NCI-H69 (cell line): ENCODE results near the gene TTYH3.
A peak's percentile ranks its signal among the peaks of the same experiment; 100 is the strongest.
"Not testable (repeated sequence)": the region's sequence is repeated elsewhere in the genome, so short reads cannot be mapped to it uniquely, and the experiment has no call there.

Experiments
- DNase-seq: peaks from one replicate; lab custom pipeline; 2025; lab: John Stamatoyannopoulos, UW

Gene TTYH3, protein sequence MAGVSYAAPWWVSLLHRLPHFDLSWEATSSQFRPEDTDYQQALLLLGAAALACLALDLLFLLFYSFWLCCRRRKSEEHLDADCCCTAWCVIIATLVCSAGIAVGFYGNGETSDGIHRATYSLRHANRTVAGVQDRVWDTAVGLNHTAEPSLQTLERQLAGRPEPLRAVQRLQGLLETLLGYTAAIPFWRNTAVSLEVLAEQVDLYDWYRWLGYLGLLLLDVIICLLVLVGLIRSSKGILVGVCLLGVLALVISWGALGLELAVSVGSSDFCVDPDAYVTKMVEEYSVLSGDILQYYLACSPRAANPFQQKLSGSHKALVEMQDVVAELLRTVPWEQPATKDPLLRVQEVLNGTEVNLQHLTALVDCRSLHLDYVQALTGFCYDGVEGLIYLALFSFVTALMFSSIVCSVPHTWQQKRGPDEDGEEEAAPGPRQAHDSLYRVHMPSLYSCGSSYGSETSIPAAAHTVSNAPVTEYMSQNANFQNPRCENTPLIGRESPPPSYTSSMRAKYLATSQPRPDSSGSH

DNA sequence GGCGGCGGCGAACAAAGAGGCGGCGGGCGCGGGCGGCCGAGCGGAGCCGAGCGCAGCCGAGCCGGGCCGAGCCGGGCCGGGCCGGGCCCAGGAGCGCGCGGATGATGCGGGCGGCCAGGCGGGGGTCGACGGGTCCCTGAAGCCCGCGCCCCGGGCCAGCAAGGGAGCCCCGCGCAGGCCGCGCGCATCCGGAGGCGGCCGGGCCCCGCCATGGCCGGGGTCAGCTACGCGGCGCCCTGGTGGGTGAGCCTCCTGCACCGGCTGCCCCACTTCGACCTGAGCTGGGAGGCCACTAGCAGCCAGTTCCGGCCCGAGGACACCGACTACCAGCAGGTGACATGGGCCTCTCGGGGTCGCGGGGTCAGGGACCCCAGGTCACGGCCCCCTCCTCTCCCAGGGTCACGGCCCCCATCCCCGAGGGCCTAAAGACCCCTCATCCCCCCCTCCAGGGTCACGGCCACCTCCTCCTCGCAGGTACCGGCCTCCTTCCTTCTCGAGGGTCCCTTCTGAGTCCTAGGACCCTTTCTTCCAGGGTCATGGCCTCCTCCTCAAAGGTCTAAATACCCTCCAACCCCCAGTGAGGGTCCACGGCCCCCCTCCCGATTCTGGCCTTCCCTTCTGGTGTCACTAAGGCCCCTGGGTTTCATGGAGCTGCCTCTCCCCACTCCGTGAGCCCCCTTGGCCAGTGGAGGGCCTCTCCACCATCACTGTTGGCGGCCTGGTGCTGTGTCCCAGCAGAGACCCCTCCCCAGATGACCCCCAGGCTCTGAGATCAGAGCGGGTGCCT, at the start of gene TTYH3:
Gene TTYH3 (plus strand): TSS at position 41 of the 787 bp plus-strand sequence. CDS start 170 bp downstream, at position 211.
- no peak for DNase-seq

DNA sequence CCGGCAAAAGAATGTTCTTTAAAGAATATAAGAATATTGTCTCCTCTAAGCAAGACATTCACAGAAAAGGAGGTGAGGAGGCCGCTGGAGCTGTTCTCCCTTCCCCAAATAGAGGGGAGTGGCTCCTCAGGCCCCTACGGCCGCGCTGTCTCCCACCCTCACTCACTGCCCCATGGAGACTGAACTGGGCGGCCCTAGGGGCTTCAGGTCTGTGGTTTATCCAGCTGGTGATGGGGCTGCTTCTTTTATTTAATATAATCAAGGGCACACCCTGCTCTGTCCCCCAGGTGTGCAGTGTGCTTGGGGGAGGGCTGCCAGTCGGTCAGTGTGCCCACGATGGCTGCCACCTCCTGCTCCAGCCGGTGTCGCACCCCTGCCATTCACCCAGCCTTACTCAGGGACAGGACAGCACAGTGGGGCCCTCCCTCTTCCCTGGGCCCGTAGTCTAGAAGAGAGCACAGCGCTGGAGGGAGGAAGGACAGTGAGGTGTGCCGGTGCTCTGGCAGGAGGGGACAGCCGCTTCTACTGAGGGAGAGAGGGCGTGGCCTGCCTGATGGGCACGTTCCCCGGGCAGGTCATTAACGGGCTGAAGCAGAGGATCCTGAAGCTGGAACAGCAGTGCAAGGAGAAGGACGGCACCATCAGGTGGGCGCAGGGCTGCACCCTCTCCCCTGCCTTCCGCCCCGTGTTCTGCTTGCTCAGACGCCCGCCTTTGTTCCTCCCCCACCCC, 49.6 kb upstream of the TTYH3 start:
- peak; percentile 44 for DNase-seq

DNA sequence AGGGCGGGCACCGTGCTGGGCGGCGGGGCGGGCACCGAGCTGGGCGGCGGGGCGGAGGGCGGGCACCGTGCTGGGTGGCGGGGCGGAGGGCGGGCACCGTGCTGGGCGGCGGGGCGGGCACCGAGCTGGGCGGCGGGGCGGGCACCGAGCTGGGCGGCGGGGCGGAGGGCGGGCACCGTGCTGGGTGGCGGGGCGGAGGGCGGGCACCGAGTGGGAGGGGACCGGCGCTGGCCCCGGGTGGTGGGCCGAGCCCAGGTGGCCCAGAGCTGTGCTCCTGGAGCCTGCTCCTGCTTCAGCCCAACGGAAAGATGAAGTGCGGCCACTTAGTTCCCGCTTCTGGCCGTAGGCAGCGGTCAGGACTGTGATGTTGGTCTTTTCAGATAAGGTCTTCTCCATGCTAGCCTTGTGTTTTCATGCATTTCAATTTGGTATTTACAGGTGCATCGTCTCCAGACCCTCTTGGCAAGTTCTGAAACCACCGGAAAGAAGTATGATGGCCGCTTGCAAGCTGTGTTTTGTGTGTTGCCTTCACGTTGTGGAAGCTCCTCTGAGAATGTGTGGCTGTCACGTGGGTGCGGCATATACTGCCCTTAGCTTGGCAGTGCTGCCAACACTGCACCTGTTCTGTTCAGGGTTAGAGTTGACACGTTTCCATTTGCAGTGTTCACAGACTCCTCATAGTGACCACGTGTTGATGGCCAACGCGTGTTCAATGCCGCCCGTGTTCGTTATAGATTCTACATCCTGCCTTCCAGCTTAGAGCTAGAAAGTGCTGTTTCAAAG, 47.8 kb upstream of the TTYH3 start:
- peak; percentile 68 for DNase-seq

DNA sequence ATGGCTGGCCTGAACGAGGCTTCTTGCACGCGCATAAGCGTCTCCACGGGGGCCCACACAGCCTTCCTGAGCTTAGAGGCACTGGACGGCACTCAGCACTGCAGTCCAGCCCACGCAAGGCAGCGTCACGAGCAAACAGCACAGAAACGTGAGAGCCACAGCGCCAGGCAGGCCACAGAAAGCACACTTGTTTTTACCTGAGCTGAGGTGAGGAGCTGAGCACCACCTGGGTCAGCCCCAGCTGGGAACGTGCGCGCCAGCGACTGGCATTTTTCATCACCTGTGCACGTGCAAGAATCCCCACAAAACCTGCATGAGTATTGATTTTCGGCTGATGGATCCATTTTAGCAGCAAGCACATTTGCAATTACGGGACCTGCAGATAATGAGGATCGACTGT, 46.3 kb upstream of the TTYH3 start:
- no peak for DNase-seq

DNA sequence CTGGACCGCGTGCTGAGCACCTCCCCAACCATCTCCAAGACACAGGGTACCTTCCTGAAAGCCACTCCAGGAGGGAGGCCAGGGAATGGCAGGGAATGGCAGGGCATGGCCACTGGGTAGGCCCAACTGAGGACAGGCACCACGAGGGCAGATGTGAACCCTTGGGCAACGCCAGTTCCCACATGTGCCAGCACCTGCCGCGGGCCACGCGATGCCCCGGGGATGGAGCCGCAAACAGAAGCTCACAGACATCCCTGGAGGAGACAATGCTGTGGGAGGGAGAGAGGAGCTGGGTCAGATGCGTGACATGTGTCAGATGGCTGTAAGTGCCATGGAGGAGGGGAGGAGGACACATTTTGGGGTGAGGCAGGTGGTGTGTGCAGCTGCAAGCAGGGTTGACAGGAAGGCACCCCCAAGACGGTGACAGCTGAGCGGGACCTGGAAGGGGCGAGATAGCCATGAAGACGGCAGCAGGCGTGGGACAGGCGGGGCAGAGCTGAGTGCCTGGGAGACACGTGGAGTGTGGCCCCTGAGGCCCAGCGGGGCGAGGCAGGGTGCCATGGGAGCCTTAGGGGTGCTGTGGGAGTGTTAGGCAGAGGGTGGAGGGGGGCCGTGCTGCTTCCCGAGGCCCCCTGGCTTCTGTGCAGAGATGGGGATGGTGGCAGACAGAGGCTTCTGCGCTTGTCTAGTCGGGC, 45.3 kb upstream of the TTYH3 start:
- DNase-seq = no peak

DNA sequence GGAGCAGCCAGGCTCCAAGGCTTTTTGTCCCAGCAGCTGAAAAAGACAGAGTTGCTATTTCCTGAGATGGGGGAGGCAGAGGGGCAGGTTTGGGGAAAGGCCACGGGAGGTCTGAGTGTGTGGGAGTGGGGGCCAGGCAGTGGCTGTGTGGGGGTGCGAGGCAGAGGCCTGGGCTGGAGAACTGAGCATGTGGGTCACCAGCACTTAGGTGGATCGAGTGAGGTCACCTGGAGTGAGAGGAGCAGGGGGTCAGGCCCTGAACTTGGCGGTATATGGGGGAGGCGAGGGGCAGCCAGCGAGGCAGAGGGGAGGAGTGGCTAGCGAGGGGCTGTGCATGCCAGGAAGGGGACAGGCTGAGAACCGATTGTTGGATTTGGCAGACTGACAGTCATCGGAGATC, 44.7 kb upstream of the TTYH3 start:
- no peak for DNase-seq

DNA sequence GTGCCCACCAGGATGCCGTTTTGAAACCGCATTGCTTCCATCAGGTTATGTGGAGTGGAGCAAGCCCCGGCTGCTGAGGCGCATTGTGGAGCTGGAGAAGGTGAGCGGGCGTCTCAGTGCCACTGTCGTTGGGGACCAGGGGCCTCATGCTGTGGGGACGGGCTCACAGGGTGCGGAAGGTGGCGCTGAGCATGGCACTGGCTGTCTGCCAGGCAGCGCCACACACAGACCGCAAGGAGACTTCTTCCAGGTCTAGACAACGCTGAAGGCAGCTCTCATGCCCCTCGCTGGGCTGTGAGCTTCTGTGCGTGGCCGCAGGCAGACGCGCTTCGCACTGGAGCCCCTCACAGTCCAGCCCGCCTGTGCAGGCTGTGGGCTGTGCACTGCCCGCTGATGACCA, 44.0 kb upstream of the TTYH3 start:
- DNase-seq = no peak

DNA sequence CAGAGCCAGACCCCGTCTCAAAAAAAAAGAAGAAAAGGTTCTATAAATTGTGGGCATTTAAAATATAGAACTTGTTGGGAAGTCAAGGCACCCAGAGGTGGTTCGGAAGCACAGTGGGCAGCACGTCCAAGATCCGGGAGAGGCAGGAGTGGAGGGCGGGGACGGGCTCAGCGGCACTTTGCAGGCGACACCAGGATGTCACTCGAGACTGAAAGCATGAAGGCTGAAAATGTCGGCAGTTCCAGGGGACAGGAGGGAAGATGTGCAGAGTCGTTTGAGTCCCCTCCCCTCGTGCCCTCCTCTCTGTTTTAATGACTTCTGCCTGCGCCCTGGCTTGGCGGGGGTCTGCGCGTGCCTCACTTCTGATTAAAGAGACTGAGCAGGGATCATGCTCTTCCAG, 42.4 kb upstream of the TTYH3 start:
- no peak for DNase-seq

DNA sequence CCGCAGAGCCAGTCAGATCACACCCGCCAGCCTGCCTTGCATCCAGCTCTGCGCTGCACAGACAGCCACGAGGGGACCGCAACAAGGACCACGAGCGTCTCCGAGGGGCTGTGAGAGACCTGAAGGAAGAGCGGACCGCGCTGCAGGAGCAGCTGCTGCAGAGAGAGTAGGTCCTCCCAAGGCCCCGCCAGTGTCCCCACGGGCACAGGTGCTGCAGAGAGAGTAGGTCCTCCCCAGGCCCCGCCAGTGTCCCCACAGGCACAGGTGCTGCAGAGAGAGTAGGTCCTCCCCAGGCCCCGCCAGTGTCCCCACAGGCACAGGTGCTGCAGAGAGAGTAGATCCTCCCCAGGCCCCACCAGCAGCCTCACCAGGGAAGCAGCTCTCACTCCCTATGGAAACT, 41.8 kb upstream of the TTYH3 start:
- DNase-seq = not testable (repeated sequence)

DNA sequence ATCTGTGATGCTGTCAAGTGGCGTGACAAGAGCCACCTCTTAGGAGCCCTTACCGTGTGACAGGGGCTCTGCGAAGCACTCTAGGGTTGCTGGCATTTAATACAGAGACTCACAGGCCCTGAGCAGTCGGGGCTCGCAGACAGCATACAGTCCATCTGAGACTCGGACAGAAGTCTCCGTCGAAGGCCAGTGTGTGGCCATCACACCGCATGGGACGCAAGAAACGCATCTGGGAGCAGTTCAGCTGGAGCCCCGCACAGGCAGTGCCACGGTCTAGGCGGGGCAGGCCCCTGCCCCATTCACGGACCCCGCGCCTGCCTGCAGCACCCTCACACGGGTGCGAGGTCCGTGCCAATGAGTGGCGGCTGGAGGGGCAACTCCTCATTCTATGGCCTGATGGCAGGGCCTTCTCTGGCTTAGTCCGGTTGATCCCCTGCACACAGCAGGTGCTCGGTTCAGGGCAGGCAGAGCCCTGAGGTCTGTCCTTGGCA, 39.4 kb upstream of the TTYH3 start:
- no peak for DNase-seq

DNA sequence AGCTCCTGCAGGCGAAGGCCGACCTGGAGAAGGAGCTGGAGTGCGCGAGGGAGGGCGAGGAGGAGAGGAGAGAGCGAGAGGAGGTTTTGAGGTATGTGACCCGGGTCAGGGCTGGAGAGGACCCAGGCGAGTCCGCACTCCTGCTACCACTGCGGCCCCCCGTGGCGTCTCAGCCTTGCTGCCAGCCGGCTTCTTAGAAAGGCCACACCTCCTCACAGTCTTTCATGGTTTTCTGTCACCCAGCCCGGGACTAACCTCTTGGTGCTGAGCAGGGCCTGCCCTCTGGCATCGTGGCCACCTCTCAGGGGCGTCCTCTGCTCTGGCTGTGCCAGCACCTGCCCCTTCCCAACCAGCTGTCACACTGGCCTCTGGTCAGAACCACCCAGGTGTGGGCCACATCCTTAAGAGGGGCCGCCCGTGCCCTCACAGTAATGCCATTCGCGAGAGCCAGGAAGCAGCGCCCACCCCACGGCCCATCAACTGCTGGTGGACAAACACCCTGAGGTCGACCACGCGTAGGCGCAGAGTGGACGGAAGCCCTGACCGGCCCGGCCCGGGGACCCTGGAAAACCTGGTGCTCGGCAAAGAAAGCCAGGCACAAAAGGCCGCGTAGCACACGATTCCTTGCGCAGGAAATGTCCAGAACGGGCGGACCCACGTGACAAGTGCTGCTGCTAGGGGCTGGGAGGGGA, 38.6 kb upstream of the TTYH3 start:
- no peak for DNase-seq

DNA sequence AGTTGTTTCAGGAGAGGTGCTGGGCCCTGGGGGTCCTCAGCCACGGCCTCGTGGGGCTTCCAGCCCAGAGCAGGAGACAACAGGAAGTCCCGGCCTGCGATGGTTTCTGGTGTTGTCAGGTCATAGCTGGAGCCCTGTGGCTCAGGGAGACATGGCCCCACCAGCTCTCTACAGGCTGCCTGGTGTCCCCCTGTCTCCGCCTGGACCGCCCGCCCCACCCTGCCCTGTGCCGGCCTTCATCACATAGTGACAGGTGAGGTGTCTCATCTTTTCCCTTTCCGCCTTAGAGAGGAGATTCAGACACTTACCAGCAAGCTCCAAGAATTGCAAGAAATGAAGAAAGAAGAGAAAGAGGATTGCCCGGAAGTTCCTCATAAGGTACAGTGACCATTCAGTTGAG, 37.2 kb upstream of the TTYH3 start:
- DNase-seq = no peak

DNA sequence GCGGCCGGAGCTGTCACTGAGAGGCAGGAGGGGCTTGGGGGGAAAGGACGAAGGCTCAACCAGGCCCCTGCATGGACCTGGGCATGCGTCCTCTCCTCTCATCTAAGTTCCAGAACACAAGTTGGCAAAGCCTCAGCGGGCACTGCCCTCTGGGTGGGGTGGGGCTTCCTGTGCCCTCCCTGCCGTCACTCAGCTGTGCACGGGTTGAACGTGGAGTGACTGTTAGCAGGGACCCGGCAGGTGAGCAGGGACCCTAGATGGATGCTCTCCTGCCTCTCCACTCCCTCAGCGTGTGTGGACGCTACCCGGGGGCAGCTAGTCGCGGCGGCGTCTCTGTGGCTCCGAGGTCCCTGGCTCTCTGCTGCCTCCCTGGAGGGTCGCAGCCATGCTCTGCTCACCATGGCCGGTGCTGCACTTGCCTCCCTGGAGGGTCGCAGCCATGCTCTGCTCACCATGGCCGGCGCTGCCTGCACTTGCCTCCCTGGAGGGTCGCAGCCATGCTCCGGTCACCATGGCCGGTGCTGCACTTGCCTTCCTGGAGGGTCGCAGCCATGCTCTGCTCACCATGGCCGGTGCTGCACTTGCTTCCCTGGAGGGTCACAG, 36.4 kb upstream of the TTYH3 start:
- no peak for DNase-seq

DNA sequence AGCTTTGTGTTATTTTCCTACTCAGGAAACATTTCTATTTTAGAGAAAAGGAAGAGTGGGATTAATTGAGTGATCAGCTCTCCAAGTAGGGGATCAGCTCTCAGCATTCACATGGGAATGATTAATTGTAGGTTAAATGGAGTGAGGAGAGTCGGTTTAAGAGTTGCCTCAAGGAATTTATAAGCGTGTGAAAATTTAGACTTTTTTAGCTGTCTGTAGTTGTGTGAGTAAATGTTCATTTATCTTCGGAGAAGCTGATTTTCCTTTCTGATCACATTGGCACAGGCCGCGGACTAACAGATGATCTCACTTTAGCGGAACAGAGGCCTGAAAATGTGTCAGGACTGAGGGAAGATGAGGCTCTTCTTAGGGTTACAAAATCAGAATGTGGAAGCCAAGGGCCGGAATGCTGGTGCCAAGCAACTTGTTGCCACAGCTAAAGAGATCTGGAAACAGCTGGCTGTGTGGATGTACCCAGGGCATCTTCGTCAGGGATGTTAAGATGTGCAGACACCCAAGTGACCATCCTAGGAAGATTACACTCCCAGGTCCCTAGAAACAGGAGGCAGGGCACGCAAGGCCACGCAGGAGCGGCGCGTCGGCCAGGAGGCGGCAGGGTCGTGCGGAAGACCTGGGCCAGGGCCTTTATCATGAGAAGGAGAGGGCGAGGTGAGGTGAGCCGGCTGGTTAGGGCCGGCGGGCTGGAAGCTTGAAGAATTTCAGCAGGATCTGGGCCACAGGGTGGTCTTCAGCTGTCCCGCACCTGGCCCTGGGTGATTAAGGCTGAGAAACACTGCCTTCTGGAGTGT, 35.1 kb upstream of the TTYH3 start:
- DNase-seq = no peak

DNA sequence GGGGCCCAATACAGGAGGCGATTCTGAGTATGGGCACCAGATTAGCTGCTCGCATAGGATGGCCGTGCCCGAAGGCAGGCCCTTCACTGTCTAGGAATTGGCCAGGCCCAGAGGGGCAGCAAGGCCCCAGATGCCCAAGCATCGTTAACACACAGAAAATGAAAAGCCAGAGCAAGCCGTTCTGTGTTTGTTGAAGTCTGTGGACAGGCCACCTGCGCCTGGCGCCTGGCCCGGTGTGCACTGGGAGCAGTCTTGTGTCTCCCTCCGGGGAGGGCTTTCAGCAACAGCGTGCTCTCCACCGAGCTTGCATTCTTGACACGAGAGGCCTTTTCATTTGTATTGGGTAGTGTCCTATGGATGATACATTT, 34.5 kb upstream of the TTYH3 start:
- no peak for DNase-seq

DNA sequence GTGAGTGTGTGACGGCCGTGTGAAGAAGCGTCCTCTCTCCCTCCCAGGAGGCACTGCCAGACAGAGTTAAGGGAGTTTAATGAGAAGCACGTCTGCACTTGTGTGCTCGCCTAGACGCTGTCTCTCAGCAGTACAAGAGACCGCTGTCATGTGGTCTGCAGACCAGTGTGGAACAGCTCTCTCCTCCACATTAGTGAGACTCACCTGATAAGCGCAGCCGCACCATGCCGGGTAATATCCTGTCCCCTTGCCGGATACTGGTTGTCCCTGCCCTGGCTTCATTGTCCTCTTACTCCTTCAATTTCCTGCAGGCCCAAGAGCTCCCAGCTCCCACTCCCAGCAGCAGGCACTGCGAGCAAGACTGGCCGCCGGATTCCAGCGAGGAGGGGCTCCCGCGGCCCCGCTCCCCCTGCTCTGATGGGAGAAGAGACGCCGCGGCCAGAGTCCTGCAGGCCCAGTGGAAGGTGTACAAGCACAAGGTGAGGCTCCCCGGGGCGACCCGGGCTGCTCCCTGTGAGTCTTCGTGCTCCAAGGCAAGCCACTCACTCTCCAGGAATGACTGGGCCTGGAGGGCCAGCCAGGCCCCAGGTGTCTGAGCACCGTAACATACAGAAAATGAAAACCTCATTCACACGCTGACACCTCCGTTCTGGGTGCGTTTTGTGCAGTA, 33.5 kb upstream of the TTYH3 start:
- no peak for DNase-seq

DNA sequence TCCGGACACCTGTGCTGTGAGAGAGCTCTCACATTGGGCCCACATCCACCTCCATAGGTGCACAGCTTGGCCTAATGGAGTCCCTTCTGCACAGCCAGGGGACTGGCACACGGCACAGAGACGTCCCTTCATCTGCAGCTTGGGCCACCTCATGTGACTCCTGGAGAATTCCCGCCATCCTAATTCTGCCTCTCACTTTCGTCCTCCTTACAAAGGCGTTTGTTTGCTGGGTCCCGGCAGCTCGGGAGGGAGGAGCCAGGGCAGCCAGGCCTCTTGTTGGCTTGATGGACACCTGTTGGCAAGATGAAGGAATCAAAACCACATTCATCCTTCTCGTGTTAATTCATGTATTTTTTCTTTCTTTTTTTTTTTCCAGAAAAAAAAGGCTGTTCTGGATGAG, 30.7 kb upstream of the TTYH3 start:
- DNase-seq = no peak

DNA sequence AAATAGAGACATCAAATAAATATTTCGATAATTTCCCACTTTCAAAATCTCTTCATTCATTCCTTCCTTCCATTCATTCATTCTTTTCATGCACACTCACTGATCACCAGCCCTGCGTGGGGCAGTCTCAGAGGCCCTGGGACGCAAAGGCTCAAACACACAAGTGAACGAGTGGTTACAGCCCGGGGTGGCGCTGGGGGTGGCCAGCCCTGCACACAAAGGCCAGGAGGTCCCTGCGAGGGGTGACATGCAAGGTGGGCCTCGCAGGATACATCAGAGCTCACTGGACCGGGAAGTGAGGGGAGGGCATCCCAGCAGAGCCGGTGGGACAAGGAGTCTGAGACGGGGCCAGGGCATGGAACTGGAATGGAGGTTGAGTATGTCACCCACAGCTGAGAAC, 29.9 kb upstream of the TTYH3 start:
- no peak for DNase-seq
